Activated CD4-positive, alpha-beta T cell treated with anti-CD3 and anti-CD28 coated beads, Interleukin-2, amount 10 ng/mL, durations not matched to agents 7 days and 5 days (primary cell): Measurements from ENCODE around the gene BARX1. TPM values are rescaled to one million over a fixed set of nuclear protein-coding genes. Genes with fewer than 3 reads are reported as not detected.

Experiments used
- CTCF ChIA-PET: fragments of 350-600 bp; sonication (Branson Sonifier 250); formaldehyde crosslinking; loops from one replicate; lab custom pipeline; 2021; ENCODE audit warnings: antibody characterized with exemption; lab: Charles Lee
- POLR2A ChIA-PET: fragments of 350-600 bp; sonication (Branson Sonifier 250); formaldehyde crosslinking; loops from one replicate; lab custom pipeline; 2021; ENCODE audit warnings: antibody characterized with exemption; lab: Charles Lee
- DNase-seq: peaks from one replicate; pipeline ENCODE4 v3.0.0-alpha.2; 2020
- H3K27ac Mint-ChIP-seq: one replicate; pipeline ENCODE4 v1.8.0; 2021; ENCODE audit warnings: mild to moderate bottlenecking, moderate library complexity, mixed read lengths
- H3K27me3 Mint-ChIP-seq: one replicate; pipeline ENCODE4 v1.8.0; 2021; ENCODE audit warnings: mixed read lengths
- H3K36me3 Mint-ChIP-seq: one replicate; pipeline ENCODE4 v1.8.0; 2021; ENCODE audit warnings: low read depth, mixed read lengths
- H3K4me1 Mint-ChIP-seq: one replicate; pipeline ENCODE4 v1.8.0; 2021; ENCODE audit warnings: mixed read lengths
- H3K4me3 Mint-ChIP-seq: one replicate; pipeline ENCODE4 v1.8.0; 2021; ENCODE audit warnings: mild to moderate bottlenecking, moderate library complexity, mixed read lengths
- H3K9me3 Mint-ChIP-seq: one replicate; pipeline ENCODE4 v1.8.0; 2021; ENCODE audit warnings: mixed read lengths
- total RNA-seq, 2 experiments: library from RNA; stranded (reverse); gene quantifications; one replicate each; pipeline ENCODE4 v1.2.3, GENCODE V29; 2021

Gene BARX1
- total RNA-seq, 2 experiments from 2014 or later = not detected

GRCh38 chr9:93953496-93954433, 1.4 kb downstream of the BARX1 start:
- Mint-ChIP-seq H3K36me3 (peaks cover 14% of the 10 kb centered on the region), H3K4me3 (peak overlapping the region; percentile 52), H3K27ac (peak overlapping the region; percentile 66), H3K9me3 (peaks cover 6% of the 10 kb centered on the region), H3K27me3 (peaks cover 75% of the 10 kb centered on the region), H3K4me1 (peaks cover 32% of the 10 kb centered on the region)
- DNase-seq = no peak
- POLR2A ChIA-PET = no interaction called here
- CTCF ChIA-PET = interaction anchor here (0.9 to 1.0 kb wide), 2 partner anchors 9 to 10 kb away, joined by 3 to 4 read pairs; no protein-coding TSS in a partner anchor

GRCh38 chr9:93952784-93953495, 2.2 kb downstream of the BARX1 start:
- ChIA-PET POLR2A (no interaction called here), CTCF (interaction anchor here (0.9 to 1.3 kb wide), 3 partner anchors 9 to 10 kb away, joined by 3 to 4 read pairs (median 3); no protein-coding TSS in a partner anchor)
- Mint-ChIP-seq H3K4me3 (peak overlapping the region; percentile 52), H3K27me3 (peaks cover 77% of the 10 kb centered on the region), H3K36me3 (peaks cover 14% of the 10 kb centered on the region), H3K27ac (peak overlapping the region; percentile 66), H3K4me1 (peaks cover 29% of the 10 kb centered on the region), H3K9me3 (peaks cover 6% of the 10 kb centered on the region)
- DNase-seq = no peak

GRCh38 chr9:93952119-93952783, 2.9 kb downstream of the BARX1 start:
- peaks cover 29% of the 10 kb centered on the region for H3K4me1 Mint-ChIP-seq
- peak overlapping the region; percentile 32 for H3K4me3 Mint-ChIP-seq
- no peak for DNase-seq
- H3K9me3 Mint-ChIP-seq = peaks cover 6% of the 10 kb centered on the region
- H3K27me3 Mint-ChIP-seq = peaks cover 76% of the 10 kb centered on the region
- POLR2A ChIA-PET = no interaction called here
- CTCF ChIA-PET = interaction anchor here (1.0 to 1.8 kb wide), 3 partner anchors 8 to 9 kb away, joined by 3 to 4 read pairs (median 3); no protein-coding TSS in a partner anchor
- peaks cover 14% of the 10 kb centered on the region for H3K36me3 Mint-ChIP-seq
- H3K27ac Mint-ChIP-seq = no peak overlapping the region

GRCh38 chr9:93951655-93952118, 3.5 kb downstream of the BARX1 start:
- H3K27ac Mint-ChIP-seq = no peak overlapping the region
- peaks cover 32% of the 10 kb centered on the region for H3K4me1 Mint-ChIP-seq
- peaks cover 78% of the 10 kb centered on the region for H3K27me3 Mint-ChIP-seq
- no peak overlapping the region for H3K4me3 Mint-ChIP-seq
- H3K36me3 Mint-ChIP-seq = peaks cover 14% of the 10 kb centered on the region
- DNase-seq = no peak
- ChIA-PET POLR2A (no interaction called here), CTCF (interaction anchor here (0.6 to 1.8 kb wide), 2 partner anchors 9 to 255 kb away, joined by 4 to 6 read pairs; no protein-coding TSS in a partner anchor)
- peaks cover 6% of the 10 kb centered on the region for H3K9me3 Mint-ChIP-seq

- DNase-seq = no peak
- H3K4me1 Mint-ChIP-seq = peaks cover 38% of the 10 kb centered on the region
Measured at GRCh38 chr9:93950619-93951601, 4.2 kb downstream of the BARX1 start.

GRCh38 chr9:93949694-93950449, 5.3 kb downstream of the BARX1 start:
- H3K36me3 Mint-ChIP-seq = peaks cover 11% of the 10 kb centered on the region
- H3K4me3 Mint-ChIP-seq = peak overlapping the region; percentile 20

More at GRCh38 chr9:93950619-93951601, 4.2 kb downstream of the BARX1 start:
- peaks cover 80% of the 10 kb centered on the region for H3K27me3 Mint-ChIP-seq
- peak overlapping the region; percentile 57 for H3K27ac Mint-ChIP-seq
- peaks cover 6% of the 10 kb centered on the region for H3K9me3 Mint-ChIP-seq
- ChIA-PET CTCF (interaction anchor here (0.5 to 1.8 kb wide), 5 partner anchors 10 to 317 kb away, joined by 3 to 6 read pairs (median 3); no protein-coding TSS in a partner anchor), POLR2A (no interaction called here)
- H3K36me3 Mint-ChIP-seq = peaks cover 14% of the 10 kb centered on the region
- peak overlapping the region; percentile 62 for H3K4me3 Mint-ChIP-seq

GRCh38 chr9:93949073-93949693, 6.0 kb downstream of the BARX1 start:
- DNase-seq = no peak
- H3K4me1 Mint-ChIP-seq = peaks cover 43% of the 10 kb centered on the region
- ChIA-PET POLR2A (no interaction called here), CTCF (interaction anchor here (0.7 to 1.1 kb wide), 3 partner anchors 9 to 343 kb away, joined by 3 read pairs; no protein-coding TSS in a partner anchor)
- peaks cover 11% of the 10 kb centered on the region for H3K36me3 Mint-ChIP-seq
- H3K9me3 Mint-ChIP-seq = peaks cover 6% of the 10 kb centered on the region
- peaks cover 91% of the 10 kb centered on the region for H3K27me3 Mint-ChIP-seq
- peak overlapping the region; percentile 19 for H3K27ac Mint-ChIP-seq
- no peak overlapping the region for H3K4me3 Mint-ChIP-seq

More at GRCh38 chr9:93949694-93950449, 5.3 kb downstream of the BARX1 start:
- peak overlapping the region; percentile 74 for H3K27ac Mint-ChIP-seq
- ChIA-PET CTCF (interaction anchor here (0.5 to 1.1 kb wide), 4 partner anchors 11 to 344 kb away, joined by 3 read pairs; no protein-coding TSS in a partner anchor), POLR2A (no interaction called here)
- peaks cover 84% of the 10 kb centered on the region for H3K27me3 Mint-ChIP-seq
- DNase-seq = no peak
- H3K9me3 Mint-ChIP-seq = peaks cover 6% of the 10 kb centered on the region
- H3K4me1 Mint-ChIP-seq = peaks cover 43% of the 10 kb centered on the region

GRCh38 chr9:93948441-93949072, 6.6 kb downstream of the BARX1 start:
- Mint-ChIP-seq H3K9me3 (peaks cover 6% of the 10 kb centered on the region), H3K36me3 (peaks cover 8% of the 10 kb centered on the region), H3K4me1 (peaks cover 38% of the 10 kb centered on the region), H3K4me3 (no peak overlapping the region), H3K27ac (no peak overlapping the region), H3K27me3 (peaks cover 92% of the 10 kb centered on the region)
- no peak for DNase-seq
- ChIA-PET POLR2A (interaction anchor here (0.6 kb wide), 1 partner anchor 162 kb away, joined by 3 read pairs; no protein-coding TSS in a partner anchor), CTCF (interaction anchor here (0.7 to 1.1 kb wide), 3 partner anchors 8 to 1558 kb away, joined by 3 read pairs; no protein-coding TSS in a partner anchor)

GRCh38 chr9:93947409-93948070, 7.6 kb downstream of the BARX1 start:
- ChIA-PET POLR2A (no interaction called here), CTCF (interaction anchor here (0.7 kb wide), 2 partner anchors 173 to 1559 kb away, joined by 3 to 4 read pairs; no protein-coding TSS in a partner anchor)
- no peak overlapping the region for H3K4me3 Mint-ChIP-seq
- no peak overlapping the region for H3K27ac Mint-ChIP-seq
- peaks cover 34% of the 10 kb centered on the region for H3K4me1 Mint-ChIP-seq
- DNase-seq = no peak
- H3K36me3 Mint-ChIP-seq = peaks cover 4% of the 10 kb centered on the region
- H3K9me3 Mint-ChIP-seq = peaks cover 6% of the 10 kb centered on the region
- peaks cover 95% of the 10 kb centered on the region for H3K27me3 Mint-ChIP-seq
